Gastrocnemius medialis (tissue), 4 donors: ENCODE data around the gene DNAH17.

Experiments
- POLR2A ChIP-seq, 2 donors: fragments of 450-650 bp; IDR thresholded peaks; one replicate each; pipeline ENCODE4 v1.6.1; 2017; ENCODE audit warnings: antibody characterized with exemption in 2 of 2, mild to moderate bottlenecking in 2 of 2, moderate library complexity in 2 of 2
- TF ChIP-seq, protein P1 (sequence below), 5 experiments: fragments of 450-650 bp in 3 of 5; fragments of 200-600 bp in 2 of 5; sonication (generic) in 2 of 5; IDR thresholded peaks in 4 of 5; conservative IDR thresholded peaks in 1 of 5; 1 replicate in 4 of 5; 2 replicates in 1 of 5; pipeline ENCODE4 v1.5.1; 2016 to 2019; ENCODE audit warnings: antibody characterized with exemption in 5 of 5, mild to moderate bottlenecking in 3 of 5, moderate library complexity in 3 of 5

DNA sequence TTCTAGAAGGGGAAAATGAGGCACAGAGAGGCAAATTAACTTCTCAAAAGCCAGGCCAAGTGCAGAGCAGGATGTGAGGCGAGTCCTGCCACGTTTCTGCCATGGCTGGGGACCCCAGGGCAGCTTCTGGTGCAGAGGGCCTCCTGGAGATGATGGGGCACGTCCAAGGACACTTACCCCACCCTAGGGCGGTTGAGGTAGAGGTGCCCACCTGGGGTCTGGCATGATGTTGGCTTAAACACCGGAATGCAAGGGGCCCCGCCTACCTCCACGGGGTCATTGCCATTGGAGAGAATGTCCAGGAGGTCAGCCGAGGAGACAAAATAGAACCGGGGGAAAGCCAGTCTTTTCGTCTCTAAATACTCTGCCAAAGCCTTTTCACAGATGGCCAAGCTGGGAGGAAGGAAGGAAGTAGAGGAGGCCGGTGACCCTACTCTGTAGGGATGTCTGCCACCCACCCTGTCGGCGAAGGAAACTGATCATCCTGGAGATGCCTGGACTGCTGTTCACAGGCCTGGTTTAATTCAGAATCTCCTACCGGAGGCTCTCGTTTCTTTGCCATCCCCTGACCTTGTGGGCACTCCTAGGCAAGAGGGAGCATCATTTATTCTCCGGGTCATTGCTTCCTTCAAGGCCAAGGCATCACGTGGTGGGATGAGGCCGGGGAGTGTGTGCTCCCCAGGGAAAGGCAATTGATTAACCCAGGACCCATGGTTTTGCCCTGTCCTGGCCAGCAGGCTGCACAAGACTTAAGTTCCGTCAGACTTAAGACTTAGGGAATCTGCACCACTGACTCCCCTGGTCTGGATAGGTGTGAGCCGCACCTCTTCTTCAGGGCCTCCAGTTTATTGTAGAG lies 70.5 kb downstream of the DNAH17 start:
- TF ChIP-seq, protein P1, sequence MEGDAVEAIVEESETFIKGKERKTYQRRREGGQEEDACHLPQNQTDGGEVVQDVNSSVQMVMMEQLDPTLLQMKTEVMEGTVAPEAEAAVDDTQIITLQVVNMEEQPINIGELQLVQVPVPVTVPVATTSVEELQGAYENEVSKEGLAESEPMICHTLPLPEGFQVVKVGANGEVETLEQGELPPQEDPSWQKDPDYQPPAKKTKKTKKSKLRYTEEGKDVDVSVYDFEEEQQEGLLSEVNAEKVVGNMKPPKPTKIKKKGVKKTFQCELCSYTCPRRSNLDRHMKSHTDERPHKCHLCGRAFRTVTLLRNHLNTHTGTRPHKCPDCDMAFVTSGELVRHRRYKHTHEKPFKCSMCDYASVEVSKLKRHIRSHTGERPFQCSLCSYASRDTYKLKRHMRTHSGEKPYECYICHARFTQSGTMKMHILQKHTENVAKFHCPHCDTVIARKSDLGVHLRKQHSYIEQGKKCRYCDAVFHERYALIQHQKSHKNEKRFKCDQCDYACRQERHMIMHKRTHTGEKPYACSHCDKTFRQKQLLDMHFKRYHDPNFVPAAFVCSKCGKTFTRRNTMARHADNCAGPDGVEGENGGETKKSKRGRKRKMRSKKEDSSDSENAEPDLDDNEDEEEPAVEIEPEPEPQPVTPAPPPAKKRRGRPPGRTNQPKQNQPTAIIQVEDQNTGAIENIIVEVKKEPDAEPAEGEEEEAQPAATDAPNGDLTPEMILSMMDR (IDR thresholded peaks at IDR 0.05 in 4 of 5, conservative IDR thresholded peaks at IDR 0.05 in 1 of 5), result no peak
- no peak for TF ChIP-seq POLR2A (IDR thresholded peaks at IDR 0.05)
